IMR-90 (cell line): Measurements from ENCODE around the gene PARD6G. TPM values are rescaled to one million over a fixed set of nuclear protein-coding genes. Genes with fewer than 3 reads are reported as not detected.

Source experiments
- ATAC-seq: fragments of 200-7000 bp; cut with Tn5 transposase; 2 replicates; pipeline ENCODE4 v1.9.1; 2020; ENCODE audit warnings: low read depth, mild to moderate bottlenecking, moderate library complexity
- BruUV-seq: library from RNA; stranded (reverse); fragments of 400-500 nt; replicated peaks from 2 replicates; lab custom pipeline; 2021; lab: Mats Ljungman, UMichigan
- CTCF ChIA-PET: fragments of 300-600 bp; formaldehyde crosslinking; extraction: SDS; loops from one replicate; lab custom pipeline; 2021; ENCODE audit warnings: antibody characterized with exemption; lab: Yijun Ruan, JAX
- POLR2A ChIA-PET: fragments of 300-600 bp; sonication (Branson Sonifier 250); formaldehyde crosslinking; loops from one replicate; lab custom pipeline; 2022; ENCODE audit warnings: antibody characterized with exemption; ENCODE audit not compliant: unreplicated experiment; lab: Charles Lee
- DNase-seq: peaks from one replicate; pipeline ENCODE4 v3.0.0; 2013
- H2AFZ ChIP-seq: replicated peaks from 2 replicates; pipeline ENCODE3; 2013; ENCODE audit warnings: low read length, mild to moderate bottlenecking; ENCODE audit not compliant: poor library complexity
- H2AK5ac ChIP-seq: 2 replicates; pipeline ENCODE4 v1.6.1; 2013; ENCODE audit warnings: low read depth, low read length, inconsistent platforms
- H2AK9ac ChIP-seq: replicated peaks from 2 replicates; pipeline ENCODE3; 2013; ENCODE audit warnings: mild to moderate bottlenecking, low read depth, low read length, moderate library complexity; ENCODE audit not compliant: poor library complexity
- H2BK120ac ChIP-seq: 2 replicates; pipeline ENCODE4 v1.6.1; 2013; ENCODE audit warnings: low read depth, low read length, inconsistent platforms
- H2BK15ac ChIP-seq: 3 replicates; pipeline ENCODE4 v1.6.1; 2013; ENCODE audit warnings: low read depth, low read length, inconsistent platforms
- H2BK20ac ChIP-seq: 2 replicates; pipeline ENCODE4 v1.6.1; 2013; ENCODE audit warnings: low read depth, mild to moderate bottlenecking, inconsistent platforms, low read length, moderate library complexity
- H2BK5ac ChIP-seq: 2 replicates; pipeline ENCODE4 v1.6.1; 2013; ENCODE audit warnings: mild to moderate bottlenecking, low read depth, low read length, inconsistent platforms; ENCODE audit not compliant: poor library complexity, severe bottlenecking
- H3K14ac ChIP-seq: replicated peaks from 2 replicates; pipeline ENCODE4 v1.6.1; 2013; ENCODE audit warnings: low read depth, low read length, inconsistent platforms
- H3K18ac ChIP-seq: 2 replicates; pipeline ENCODE4 v1.6.1; 2013; ENCODE audit warnings: low read depth, low read length, control low read depth
- H3K23ac ChIP-seq: 2 replicates; pipeline ENCODE4 v1.6.1; 2013; ENCODE audit warnings: low read depth, low read length, inconsistent platforms
- H3K27ac ChIP-seq: 2 replicates; pipeline ENCODE4 v1.5.1; 2013; ENCODE audit warnings: mild to moderate bottlenecking, control low read depth, low read length; ENCODE audit not compliant: insufficient read depth
- H3K27me3 ChIP-seq: 2 replicates; pipeline ENCODE4 v1.6.1; 2013; ENCODE audit warnings: low read length; ENCODE audit not compliant: control insufficient read depth, insufficient read depth
- H3K36me3 ChIP-seq: 2 replicates; pipeline ENCODE4 v1.6.1; 2013; ENCODE audit warnings: low read length, mixed read lengths; ENCODE audit not compliant: control insufficient read depth, insufficient read depth
- H3K4ac ChIP-seq: 2 replicates; pipeline ENCODE4 v1.6.1; 2013; ENCODE audit warnings: low read depth, low read length, inconsistent platforms
- H3K4me1 ChIP-seq: 2 replicates; pipeline ENCODE4 v1.6.1; 2013; ENCODE audit warnings: low read length, mixed read lengths; ENCODE audit not compliant: control insufficient read depth, insufficient read depth
- H3K4me2 ChIP-seq: 2 replicates; pipeline ENCODE4 v1.6.1; 2013; ENCODE audit warnings: low read depth, mild to moderate bottlenecking, control low read depth, low read length, moderate library complexity
- H3K4me3 ChIP-seq: 2 replicates; pipeline ENCODE4 v1.5.1; 2013; ENCODE audit warnings: low read depth, mild to moderate bottlenecking, control low read depth, low read length, moderate library complexity; ENCODE audit not compliant: insufficient read depth
- H3K56ac ChIP-seq: 2 replicates; pipeline ENCODE4 v1.6.1; 2013; ENCODE audit warnings: low read length, inconsistent platforms; ENCODE audit not compliant: insufficient read depth; ENCODE audit errors: extremely low read depth
- H3K79me1 ChIP-seq, 2 experiments: 2 replicates each; pipeline ENCODE4 v1.6.1; 2013; ENCODE audit warnings: low read length in 2 of 2, inconsistent platforms in 1 of 2, low read depth in 1 of 2
- H3K9ac ChIP-seq: 2 replicates; pipeline ENCODE4 v1.6.1; 2013; ENCODE audit warnings: low read depth, low read length, control low read depth
- H3K9me1 ChIP-seq: 2 replicates; pipeline ENCODE4 v1.6.1; 2013; ENCODE audit warnings: low read length, inconsistent platforms; ENCODE audit not compliant: insufficient read depth
- H3K9me3 ChIP-seq: 2 replicates; pipeline ENCODE4 v1.6.1; 2013; ENCODE audit warnings: low read length; ENCODE audit not compliant: control insufficient read depth, insufficient read depth
- H4K20me1 ChIP-seq: 2 replicates; pipeline ENCODE4 v1.6.1; 2013; ENCODE audit warnings: low read length, inconsistent platforms; ENCODE audit not compliant: insufficient read depth
- H4K5ac ChIP-seq: 2 replicates; pipeline ENCODE4 v1.6.1; 2013; ENCODE audit warnings: mild to moderate bottlenecking, low read depth, low read length, control low read depth
- H4K8ac ChIP-seq, 2 experiments: 2 replicates each; pipeline ENCODE4 v1.6.1; 2013; ENCODE audit warnings: low read depth in 2 of 2, low read length in 2 of 2, control low read depth in 1 of 2, inconsistent platforms in 1 of 2
- H4K91ac ChIP-seq: 2 replicates; pipeline ENCODE4 v1.6.1; 2013; ENCODE audit warnings: low read depth, low read length, inconsistent platforms; ENCODE audit not compliant: insufficient read depth
- BHLHE40 ChIP-seq: fragments of 150-350 bp; IDR thresholded peaks from 2 replicates; pipeline ENCODE4 v1.6.1; 2016; ENCODE audit warnings: mild to moderate bottlenecking, low read depth, low read length
- CEBPB ChIP-seq: IDR thresholded peaks from 2 replicates; pipeline ENCODE4 v1.6.1; 2012; ENCODE audit warnings: low read depth, low read length, improper control_type of control experiment
- CHD1 ChIP-seq: IDR thresholded peaks from 2 replicates; pipeline ENCODE4 v1.6.1; 2012; ENCODE audit warnings: low read depth, low read length, improper control_type of control experiment
- ELK1 ChIP-seq: fragments of 150-350 bp; IDR thresholded peaks from 2 replicates; pipeline ENCODE4 v1.6.1; 2016; ENCODE audit warnings: low read depth, mild to moderate bottlenecking, low read length, moderate library complexity, borderline replicate concordance
- FOS ChIP-seq: fragments of 150-350 bp; IDR thresholded peaks from 2 replicates; pipeline ENCODE4 v1.6.1; 2016; ENCODE audit warnings: low read depth, low read length
- MXI1 ChIP-seq: IDR thresholded peaks from 2 replicates; pipeline ENCODE4 v1.6.1; 2012; ENCODE audit warnings: low read depth, mild to moderate bottlenecking, low read length, moderate library complexity, borderline replicate concordance
- NFE2L2 ChIP-seq: fragments of 150-350 bp; IDR thresholded peaks from 2 replicates; pipeline ENCODE4 v1.6.1; 2016; ENCODE audit warnings: low read depth, mild to moderate bottlenecking, low read length
- RAD21 ChIP-seq: IDR thresholded peaks from 2 replicates; pipeline ENCODE4 v1.6.1; 2012; ENCODE audit warnings: low read length, improper control_type of control experiment
- RCOR1 ChIP-seq: IDR thresholded peaks from 2 replicates; pipeline ENCODE4 v1.6.1; 2012; ENCODE audit warnings: mild to moderate bottlenecking, low read length, improper control_type of control experiment; ENCODE audit not compliant: insufficient replicate concordance
- RFX5 ChIP-seq: IDR thresholded peaks from 2 replicates; pipeline ENCODE4 v1.8.0; 2012; ENCODE audit warnings: low read depth, mild to moderate bottlenecking, low read length, moderate library complexity
- USF2 ChIP-seq: fragments of 150-350 bp; IDR thresholded peaks from 2 replicates; pipeline ENCODE4 v1.6.1; 2017; ENCODE audit warnings: mild to moderate bottlenecking, antibody characterized with exemption, low read length, low read depth
- WGBS, 2 experiments: methylation state at CpG; one replicate each; pipeline versions ENCODE4 v1.1.5 to v1.1.7; 2013; ENCODE audit warnings: missing lambda C conversion rate in 2 of 2; ENCODE audit not compliant: insufficient read length in 1 of 2; ENCODE audit errors: extremely low coverage in 2 of 2; 5-methylcytosine and 5-hydroxymethylcytosine counted together
- dilution Hi-C: fragments of 300-500 bp; cut with HindIII; formaldehyde crosslinking; loops from one replicate; pipeline ENCODE4 v1.14.3; 2018; ENCODE audit warnings: low sequenced_read_pairs; ENCODE audit not compliant: unreplicated experiment
- in situ Hi-C: fragments of 300-500 bp; cut with MboI; formaldehyde crosslinking; loops from 3 replicates; pipeline ENCODE4 v1.14.3; 2019; ENCODE audit warnings: low sequenced_read_pairs, inconsistent platforms, mixed read lengths
- intact Hi-C: fragments of 100-400 bp; cut with micrococcal nuclease; formaldehyde crosslinking; loops from 2 replicates; pipeline ENCODE4 v1.10.0; 2022
- polyA plus RNA-seq, 3 experiments: library from polyadenylated mRNA; depleted of rRNA; stranded (reverse); fragments of >200 nt; gene quantifications; 2 replicates each; pipeline ENCODE4 v1.2.3, GENCODE V29; 2012; ENCODE audit warnings: low replicate concordance in 1 of 3
- total RNA-seq: library from RNA; depleted of rRNA; stranded (reverse); fragments of >200 nt; gene quantifications from 2 replicates; pipeline ENCODE4 v1.2.3, GENCODE V29; 2012

The PARD6G gene
- total and polyA plus RNA-seq, 2 of the 4 experiments (the other 2 are of a cell fraction), result 2.5 to 4.6 TPM

DNA sequence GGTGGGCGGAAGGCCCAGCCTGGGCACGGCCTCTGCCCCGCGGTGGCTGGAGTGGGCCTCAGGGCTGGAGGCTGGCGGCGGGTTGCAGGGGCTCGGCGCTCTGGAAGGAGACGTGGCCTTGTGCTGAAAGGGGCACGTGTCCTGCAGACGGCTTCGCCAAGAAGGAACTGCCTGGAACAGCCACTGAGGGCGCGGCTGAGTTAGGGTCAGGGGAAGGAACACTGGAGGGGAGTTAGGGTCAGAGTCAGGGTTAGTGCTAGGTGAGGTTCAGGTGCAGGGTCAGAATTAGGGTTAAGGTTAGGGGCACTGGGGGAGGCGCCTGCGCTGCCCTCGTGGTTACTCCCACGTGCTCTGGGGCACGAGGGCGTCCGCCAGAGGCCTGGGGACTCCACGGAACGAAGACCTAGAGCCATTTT, 139.2 kb downstream of the PARD6G start:
- Histone ChIP-seq H2BK20ac (no peak overlapping the region), H2BK15ac (no peak overlapping the region), H3K23ac (no peak overlapping the region), H3K36me3 (no peaks in the 10 kb centered on the region), H3K14ac (no peak overlapping the region), H4K91ac (no peak overlapping the region), H4K8ac (no peak overlapping the region), H3K4ac (no peak overlapping the region), H2AFZ (peak overlapping the region; percentile 38), H2BK120ac (no peak overlapping the region), H3K27ac (no peak overlapping the region), H4K20me1 (peaks cover 25% of the 10 kb centered on the region), H3K56ac (no peak overlapping the region), H2BK5ac (no peak overlapping the region), H3K18ac (no peak overlapping the region), H3K9me1 (peaks cover 9% of the 10 kb centered on the region), H3K4me2 (no peak overlapping the region), H3K9ac (no peak overlapping the region), H2AK9ac (no peak overlapping the region), H2AK5ac (no peak overlapping the region), H3K4me1 (peaks cover 7% of the 10 kb centered on the region), H3K9me3 (no peaks in the 10 kb centered on the region), H4K5ac (no peak overlapping the region), H3K79me1 (peaks cover 14 to 26% of the 10 kb centered on the region in 2 experiments), H3K27me3 (no peaks in the 10 kb centered on the region), H3K4me3 (no peak overlapping the region)
- dilution Hi-C loops (no loop called here), intact Hi-C loops (no loop called here), in situ Hi-C loops (no loop called here)
- 98% methylated on average over 10 of the region's 23 CpGs; no CpG with 5 or more reads in 1 of the 2 experiments for WGBS, 2 experiments
- ChIA-PET POLR2A (no interaction called here), CTCF (no interaction called here)
- TF ChIP-seq USF2, result no peak
- TF ChIP-seq CHD1, result no peak
- no peak for TF ChIP-seq RFX5
- no peak for TF ChIP-seq CEBPB
- no peak for TF ChIP-seq MXI1
- TF ChIP-seq ELK1, result no peak
- no peak for TF ChIP-seq RAD21
- TF ChIP-seq BHLHE40, result no peak
- TF ChIP-seq NFE2L2, result no peak
- no peak for TF ChIP-seq RCOR1
- TF ChIP-seq FOS, result no peak
- DNase-seq (no peak), ATAC-seq (no peak)
- no TSS peak for BruUV-seq
